Neural cell (in vitro differentiated cells): ENCODE measurements around the gene CBX2. TPM values are rescaled to one million over a fixed set of nuclear protein-coding genes. Genes with fewer than 3 reads are reported as not detected.

ENCODE experiments used
- H2AFZ ChIP-seq: fragments of 200-600, 300-800 bp; sonication (generic), shearing (Covaris generic); 2 replicates; pipeline ENCODE4 v1.6.0; 2014; ENCODE audit warnings: low read depth, mild to moderate bottlenecking, antibody characterized with exemption, low read length, moderate library complexity
- H3F3A ChIP-seq: fragments of 200-600 bp; shearing (Covaris generic); 2 replicates; pipeline ENCODE4 v1.6.1; 2016; ENCODE audit warnings: mild to moderate bottlenecking, moderate library complexity, mixed read lengths, antibody characterized with exemption, low read length; ENCODE audit not compliant: insufficient read depth, poor library complexity, severe bottlenecking
- H3K27ac ChIP-seq: fragments of 200-600, 300-800 bp; sonication (generic), shearing (Covaris generic); 2 replicates; pipeline ENCODE4 v1.5.1; 2014; ENCODE audit warnings: mild to moderate bottlenecking, low read length, moderate library complexity
- H3K27me3 ChIP-seq: fragments of 300-800, 200-600 bp; sonication (generic), shearing (Covaris generic); 2 replicates; pipeline ENCODE4 v1.6.0; 2014; ENCODE audit warnings: mild to moderate bottlenecking, low read depth, low read length, moderate library complexity; ENCODE audit not compliant: insufficient read depth
- H3K36me3 ChIP-seq: fragments of 300-800, 200-600 bp; sonication (generic), shearing (Covaris generic); 2 replicates; pipeline ENCODE4 v1.5.1; 2014; ENCODE audit warnings: mild to moderate bottlenecking, antibody characterized with exemption, low read length, moderate library complexity; ENCODE audit not compliant: insufficient read depth
- H3K4me2 ChIP-seq: fragments of 300-800, 200-600 bp; sonication (generic), shearing (Covaris generic); 2 replicates; pipeline ENCODE4 v1.6.0; 2014; ENCODE audit warnings: mild to moderate bottlenecking, low read length
- H3K4me3 ChIP-seq: fragments of 300-800, 200-600 bp; sonication (generic), shearing (Covaris generic); 2 replicates; pipeline ENCODE4 v1.5.1; 2014; ENCODE audit warnings: mild to moderate bottlenecking, low read length, moderate library complexity
- H3K79me2 ChIP-seq: fragments of 200-600 bp; shearing (Covaris generic); replicated peaks from 2 replicates; pipeline ENCODE4 v1.6.0; 2014; ENCODE audit warnings: mild to moderate bottlenecking, low read length, moderate library complexity; ENCODE audit not compliant: insufficient read depth
- H3K9ac ChIP-seq: fragments of 300-800, 200-600 bp; sonication (generic), shearing (Covaris generic); 2 replicates; pipeline ENCODE4 v1.6.1; 2016; ENCODE audit warnings: mild to moderate bottlenecking, low read length, mixed read lengths
- H3K9me2 ChIP-seq: fragments of 200-600 bp; shearing (Covaris generic); 2 replicates; pipeline ENCODE4 v1.6.1; 2016; ENCODE audit warnings: mild to moderate bottlenecking, low read length, mixed read lengths; ENCODE audit not compliant: insufficient read depth
- H3K9me3 ChIP-seq: fragments of 200-600, 300-800 bp; sonication (generic), shearing (Covaris generic); 2 replicates; pipeline ENCODE4 v1.6.1; 2016; ENCODE audit warnings: mild to moderate bottlenecking, mixed run types, low read length, moderate library complexity, mixed read lengths
- H4K20me1 ChIP-seq: fragments of 200-600 bp; shearing (Covaris generic); 2 replicates; pipeline ENCODE4 v1.6.1; 2016; ENCODE audit warnings: mild to moderate bottlenecking, mixed run types; ENCODE audit not compliant: insufficient read depth
- CTCF ChIP-seq: fragments of 450-650 bp; IDR thresholded peaks from 2 replicates; pipeline ENCODE4 v1.5.1; 2014; ENCODE audit warnings: antibody characterized with exemption, mild to moderate bottlenecking, moderate library complexity; ENCODE audit not compliant: poor library complexity, severe bottlenecking
- EP300 ChIP-seq: fragments of 450-650 bp; conservative IDR thresholded peaks from 2 replicates; pipeline ENCODE4 v1.6.1; 2014; ENCODE audit warnings: antibody characterized with exemption, mild to moderate bottlenecking, moderate library complexity; ENCODE audit not compliant: poor library complexity, severe bottlenecking
- EZH2 ChIP-seq: fragments of 200-600, 300-800 bp; shearing (Covaris generic), sonication (generic); IDR thresholded peaks from 2 replicates; pipeline ENCODE4 v1.6.1; 2014; ENCODE audit warnings: antibody characterized with exemption, low read length, borderline replicate concordance, mild to moderate bottlenecking; ENCODE audit not compliant: insufficient read depth, poor library complexity, severe bottlenecking
- MXI1 ChIP-seq: fragments of 450-650 bp; conservative IDR thresholded peaks from 2 replicates; pipeline ENCODE4 v1.6.1; 2014; ENCODE audit warnings: antibody characterized with exemption, mild to moderate bottlenecking; ENCODE audit not compliant: poor library complexity, severe bottlenecking
- POLR2AphosphoS5 ChIP-seq: IDR thresholded peaks from 2 replicates; pipeline ENCODE4 v1.6.1; 2012
- RAD21 ChIP-seq: fragments of 450-650 bp; conservative IDR thresholded peaks from 2 replicates; pipeline ENCODE4 v1.6.1; 2014; ENCODE audit warnings: antibody characterized with exemption, mild to moderate bottlenecking, moderate library complexity
- REST ChIP-seq: IDR thresholded peaks from 2 replicates; pipeline ENCODE4 v1.6.1; 2012; ENCODE audit warnings: borderline replicate concordance
- SMC3 ChIP-seq: fragments of 450-650 bp; conservative IDR thresholded peaks from 2 replicates; pipeline ENCODE4 v1.6.1; 2014; ENCODE audit warnings: antibody characterized with exemption, mild to moderate bottlenecking, moderate library complexity; ENCODE audit not compliant: poor library complexity
- TAF1 ChIP-seq: IDR thresholded peaks from 2 replicates; pipeline ENCODE4 v1.6.1; 2012; ENCODE audit warnings: low read depth
- polyA plus RNA-seq: library from polyadenylated mRNA; depleted of rRNA; stranded (reverse); fragments of >200 nt; gene quantifications from 2 replicates; pipeline ENCODE4 v1.2.3, GENCODE V29; 2014

The CBX2 gene
- polyA plus RNA-seq, 1 donor from 2014 or later: 16.9 TPM

GRCh38 chr17:79792984-79793923, 15.3 kb downstream of the CBX2 start:
- peaks cover 62% of the 10 kb centered on the region for H3K27me3 ChIP-seq
- TF ChIP-seq TAF1 (no peak), EZH2 (no peak), REST (no peak), EP300 (no peak), MXI1 (no peak), POLR2AphosphoS5 (no peak), CTCF (no peak), RAD21 (no peak), SMC3 (no peak)
- H4K20me1 ChIP-seq: peaks cover 26% of the 10 kb centered on the region
- H3K9ac ChIP-seq: peak overlapping the region; percentile 47
- peak overlapping the region; percentile 62 for H3K4me2 ChIP-seq
- H3K4me3 ChIP-seq: peak overlapping the region; percentile 63
- no peak overlapping the region for H2AFZ ChIP-seq
- H3K36me3 ChIP-seq: no peaks in the 10 kb centered on the region
- H3K27ac ChIP-seq: no peak overlapping the region
- H3F3A ChIP-seq: peaks cover 9% of the 10 kb centered on the region
- no peaks in the 10 kb centered on the region for H3K9me3 ChIP-seq
- peaks cover 30% of the 10 kb centered on the region for H3K79me2 ChIP-seq
- no peaks in the 10 kb centered on the region for H3K9me2 ChIP-seq

GRCh38 chr17:79793924-79794304, 16.0 kb downstream of the CBX2 start:
- Histone ChIP-seq H2AFZ (no peak overlapping the region), H3K4me3 (peak overlapping the region; percentile 63)

More at GRCh38 chr17:79793924-79794304, 16.0 kb downstream of the CBX2 start:
- Histone ChIP-seq H3K27ac (no peak overlapping the region), H3K9ac (peak overlapping the region; percentile 47), H3K27me3 (peaks cover 67% of the 10 kb centered on the region), H3K9me2 (no peaks in the 10 kb centered on the region), H3F3A (peaks cover 7% of the 10 kb centered on the region), H3K79me2 (peaks cover 30% of the 10 kb centered on the region), H3K36me3 (no peaks in the 10 kb centered on the region), H4K20me1 (peaks cover 26% of the 10 kb centered on the region), H3K4me2 (peak overlapping the region; percentile 62), H3K9me3 (no peaks in the 10 kb centered on the region)
- TF ChIP-seq SMC3 (no peak), EZH2 (no peak), RAD21 (no peak), CTCF (no peak), TAF1 (no peak), EP300 (no peak), REST (no peak)
